Measurements from ENCODE around the gene MTHFD2. TPM values are rescaled to one million over a fixed set of nuclear protein-coding genes. Genes with fewer than 3 reads are reported as not detected.

MTHFD2 gene
- polyA plus RNA-seq, 3 donors: 24.1 to 39.4 (median 38.5) TPM

GRCh38 chr2:74253306-74253970, 55.0 kb downstream of the MTHFD2 start:
- H3K27ac ChIP-seq (ENCODE audit: low read depth in 1 of 2, low read length in 2 of 2): no peak overlapping the region
- no peaks in the 10 kb centered on the region for H3K4me1 ChIP-seq (ENCODE audit: control insufficient read depth in 1 of 2, insufficient read depth in 2 of 2, low read length in 2 of 2)
- Mint-ChIP-seq H3K36me3 (no peaks in the 10 kb centered on the region), H3K4me1 (peaks cover 4% of the 10 kb centered on the region), H3K27me3 (ENCODE audit: low read depth in 3 of 3) (peaks cover 0 to 2% (median under 1%) of the 10 kb centered on the region in 3 donors), H3K9me3 (no peaks in the 10 kb centered on the region), H3K27ac (no peak overlapping the region), H3K4me3 (no peak overlapping the region)
- no peak for DNase-seq
- H3K36me3 ChIP-seq (replicated peaks in 1 of 2; ENCODE audit: control insufficient read depth in 1 of 2, insufficient read depth in 2 of 2, low read length in 2 of 2): no peaks in the 10 kb centered on the region
- WGBS (ENCODE audit: insufficient coverage): 98% methylated on average over 5 of the region's 7 CpGs
- H3K4me2 ChIP-seq (replicated peaks; ENCODE audit: extremely low read depth, low read length, poor library complexity, severe bottlenecking): no peak overlapping the region
- intact Hi-C loops (cut with micrococcal nuclease): no loop called here
- H3K4me3 ChIP-seq (replicated peaks in 1 of 3; ENCODE audit: low read depth in 2 of 3, low read length in 3 of 3): no peak overlapping the region
- no peaks in the 10 kb centered on the region for H3K27me3 ChIP-seq (ENCODE audit: control insufficient read depth in 2 of 2, insufficient read depth in 2 of 2, low read length in 2 of 2)
- no peaks in the 10 kb centered on the region for H3K9me3 ChIP-seq (replicated peaks in 1 of 2; ENCODE audit: control insufficient read depth in 1 of 2, insufficient read depth in 1 of 2, low read length in 2 of 2)
- no peaks in the 10 kb centered on the region for H3K79me2 ChIP-seq (ENCODE audit: insufficient read depth, low read length)
- TF ChIP-seq CTCF (IDR thresholded peaks at IDR 0.05): no peak
- no peak overlapping the region for H2AFZ ChIP-seq (ENCODE audit: insufficient read depth, low read depth, low read length, poor library complexity, severe bottlenecking)
- no peak overlapping the region for H3K9ac ChIP-seq (ENCODE audit: insufficient read depth, low read length, poor library complexity, severe bottlenecking)
- no peaks in the 10 kb centered on the region for H4K20me1 ChIP-seq (ENCODE audit: insufficient read depth, low read length)

GRCh38 chr2:74253971-74254310, 55.5 kb downstream of the MTHFD2 start:
- no peak overlapping the region for H3K27ac Mint-ChIP-seq
- WGBS (ENCODE audit: insufficient coverage): 100% methylated on average over 2 of the region's 4 CpGs

More at GRCh38 chr2:74253971-74254310, 55.5 kb downstream of the MTHFD2 start:
- H3K4me3 Mint-ChIP-seq: no peak overlapping the region
- H3K36me3 ChIP-seq (replicated peaks in 1 of 2; ENCODE audit: control insufficient read depth in 1 of 2, insufficient read depth in 2 of 2, low read length in 2 of 2): no peaks in the 10 kb centered on the region
- H3K9me3 Mint-ChIP-seq: no peaks in the 10 kb centered on the region
- H3K4me2 ChIP-seq (replicated peaks; ENCODE audit: extremely low read depth, low read length, poor library complexity, severe bottlenecking): no peak overlapping the region
- no peaks in the 10 kb centered on the region for H3K9me3 ChIP-seq (replicated peaks in 1 of 2; ENCODE audit: control insufficient read depth in 1 of 2, insufficient read depth in 1 of 2, low read length in 2 of 2)
- no peaks in the 10 kb centered on the region for H3K36me3 Mint-ChIP-seq
- no peak for TF ChIP-seq CTCF (IDR thresholded peaks at IDR 0.05)
- no peaks in the 10 kb centered on the region for H3K79me2 ChIP-seq (ENCODE audit: insufficient read depth, low read length)
- H3K27ac ChIP-seq (ENCODE audit: low read depth in 1 of 2, low read length in 2 of 2): no peak overlapping the region
- no peak overlapping the region for H2AFZ ChIP-seq (ENCODE audit: insufficient read depth, low read depth, low read length, poor library complexity, severe bottlenecking)
- no peaks in the 10 kb centered on the region for H3K4me1 ChIP-seq (ENCODE audit: control insufficient read depth in 1 of 2, insufficient read depth in 2 of 2, low read length in 2 of 2)
- intact Hi-C loops (cut with micrococcal nuclease): no loop called here
- H3K9ac ChIP-seq (ENCODE audit: insufficient read depth, low read length, poor library complexity, severe bottlenecking): no peak overlapping the region
- no peaks in the 10 kb centered on the region for H3K27me3 ChIP-seq (ENCODE audit: control insufficient read depth in 2 of 2, insufficient read depth in 2 of 2, low read length in 2 of 2)
- no peak for DNase-seq
- H3K27me3 Mint-ChIP-seq (ENCODE audit: low read depth in 3 of 3): peaks cover 0 to 2% (median 0%) of the 10 kb centered on the region in 3 donors
- peaks cover 4% of the 10 kb centered on the region for H3K4me1 Mint-ChIP-seq
- H4K20me1 ChIP-seq (ENCODE audit: insufficient read depth, low read length): no peaks in the 10 kb centered on the region
- no peak overlapping the region for H3K4me3 ChIP-seq (replicated peaks in 1 of 3; ENCODE audit: low read depth in 2 of 3, low read length in 3 of 3)
